ENCODE measurements around the gene MDGA2.

DNA sequence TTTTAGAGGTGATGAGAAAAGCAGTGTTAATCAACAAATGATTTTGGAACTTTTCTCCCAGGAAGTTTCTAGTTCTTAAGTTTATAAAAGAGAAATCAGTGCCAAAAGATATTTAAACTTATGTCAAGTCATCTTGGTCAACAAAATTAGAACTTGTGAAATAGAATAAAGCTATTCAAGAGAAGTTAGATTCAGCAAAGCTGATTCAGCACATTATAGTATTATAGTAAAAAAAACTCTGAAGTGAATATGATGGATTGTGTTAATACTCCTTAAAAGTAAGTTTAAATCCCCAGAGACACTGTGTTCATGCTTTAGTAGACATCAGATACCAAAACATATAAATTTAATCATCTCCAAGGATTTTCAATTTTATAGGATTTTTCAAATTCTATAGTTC, 813.7 kb downstream of the MDGA2 start:
- TF ChIP-seq, protein P1, sequence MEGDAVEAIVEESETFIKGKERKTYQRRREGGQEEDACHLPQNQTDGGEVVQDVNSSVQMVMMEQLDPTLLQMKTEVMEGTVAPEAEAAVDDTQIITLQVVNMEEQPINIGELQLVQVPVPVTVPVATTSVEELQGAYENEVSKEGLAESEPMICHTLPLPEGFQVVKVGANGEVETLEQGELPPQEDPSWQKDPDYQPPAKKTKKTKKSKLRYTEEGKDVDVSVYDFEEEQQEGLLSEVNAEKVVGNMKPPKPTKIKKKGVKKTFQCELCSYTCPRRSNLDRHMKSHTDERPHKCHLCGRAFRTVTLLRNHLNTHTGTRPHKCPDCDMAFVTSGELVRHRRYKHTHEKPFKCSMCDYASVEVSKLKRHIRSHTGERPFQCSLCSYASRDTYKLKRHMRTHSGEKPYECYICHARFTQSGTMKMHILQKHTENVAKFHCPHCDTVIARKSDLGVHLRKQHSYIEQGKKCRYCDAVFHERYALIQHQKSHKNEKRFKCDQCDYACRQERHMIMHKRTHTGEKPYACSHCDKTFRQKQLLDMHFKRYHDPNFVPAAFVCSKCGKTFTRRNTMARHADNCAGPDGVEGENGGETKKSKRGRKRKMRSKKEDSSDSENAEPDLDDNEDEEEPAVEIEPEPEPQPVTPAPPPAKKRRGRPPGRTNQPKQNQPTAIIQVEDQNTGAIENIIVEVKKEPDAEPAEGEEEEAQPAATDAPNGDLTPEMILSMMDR (IDR thresholded peaks at IDR 0.05; ENCODE audit: insufficient read depth, low read length, poor library complexity, severe bottlenecking): no peak
- TF ChIP-seq EZH2phosphoT487 (conservative IDR thresholded peaks at IDR 0.05; ENCODE audit: low read length): no peak

Data from SU-DHL-6 (cell line).